Measurements from ENCODE around the gene MX2. TPM values are rescaled to one million over a fixed set of nuclear protein-coding genes. Genes with fewer than 3 reads are reported as not detected.
A peak's percentile ranks its signal among the peaks of the same experiment; 100 is the strongest.

The MX2 gene
- total and polyA plus RNA-seq, 12 donors, result 0.44 to 31.3 (median 4.8) TPM

DNA sequence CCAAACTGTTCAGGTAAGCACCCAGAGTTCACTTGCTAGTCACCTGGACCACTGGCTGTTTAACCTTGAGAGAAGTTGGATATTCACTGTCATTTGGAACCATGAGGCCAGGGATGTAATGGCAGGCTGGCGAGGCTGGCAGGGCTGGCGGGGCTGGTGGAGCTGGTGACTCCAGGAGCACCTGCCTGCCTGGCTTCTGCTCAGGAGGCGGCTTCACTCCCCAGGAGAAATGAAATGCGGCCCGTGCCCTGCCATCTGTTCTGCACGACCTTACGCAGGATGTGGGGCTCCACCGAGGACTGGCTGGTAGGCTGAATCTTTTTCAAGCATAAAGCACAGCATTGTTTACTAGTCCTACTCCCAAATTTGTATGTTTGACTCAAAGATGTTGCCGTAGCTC is 41.5 kb downstream of the MX2 start:
- no peak overlapping the region for H3K4me3 ChIP-seq
- H3K27me3 ChIP-seq, result no peaks in the 10 kb centered on the region
- no peaks in the 10 kb centered on the region for H3K36me3 ChIP-seq (replicated peaks in 1 of 2)
- WGBS, 4 donors, result 85 to 93% (median 91%) methylated on average over 9 of the region's 9 CpGs
- no peaks in the 10 kb centered on the region for H3K4me1 ChIP-seq (replicated peaks in 1 of 2)
- TF ChIP-seq POLR2A (IDR thresholded peaks at IDR 0.05), result no peak
- TF ChIP-seq, protein P1, sequence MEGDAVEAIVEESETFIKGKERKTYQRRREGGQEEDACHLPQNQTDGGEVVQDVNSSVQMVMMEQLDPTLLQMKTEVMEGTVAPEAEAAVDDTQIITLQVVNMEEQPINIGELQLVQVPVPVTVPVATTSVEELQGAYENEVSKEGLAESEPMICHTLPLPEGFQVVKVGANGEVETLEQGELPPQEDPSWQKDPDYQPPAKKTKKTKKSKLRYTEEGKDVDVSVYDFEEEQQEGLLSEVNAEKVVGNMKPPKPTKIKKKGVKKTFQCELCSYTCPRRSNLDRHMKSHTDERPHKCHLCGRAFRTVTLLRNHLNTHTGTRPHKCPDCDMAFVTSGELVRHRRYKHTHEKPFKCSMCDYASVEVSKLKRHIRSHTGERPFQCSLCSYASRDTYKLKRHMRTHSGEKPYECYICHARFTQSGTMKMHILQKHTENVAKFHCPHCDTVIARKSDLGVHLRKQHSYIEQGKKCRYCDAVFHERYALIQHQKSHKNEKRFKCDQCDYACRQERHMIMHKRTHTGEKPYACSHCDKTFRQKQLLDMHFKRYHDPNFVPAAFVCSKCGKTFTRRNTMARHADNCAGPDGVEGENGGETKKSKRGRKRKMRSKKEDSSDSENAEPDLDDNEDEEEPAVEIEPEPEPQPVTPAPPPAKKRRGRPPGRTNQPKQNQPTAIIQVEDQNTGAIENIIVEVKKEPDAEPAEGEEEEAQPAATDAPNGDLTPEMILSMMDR (IDR thresholded peaks at IDR 0.05), result no peak
- DNase-seq, result peak in 1 of 7 donors; percentile 21
- no peak overlapping the region for H3K27ac ChIP-seq
- intact Hi-C loops (cut with DNase I), result no loop called here
- no peaks in the 10 kb centered on the region for H3K9me3 ChIP-seq (replicated peaks in 1 of 3)

DNA sequence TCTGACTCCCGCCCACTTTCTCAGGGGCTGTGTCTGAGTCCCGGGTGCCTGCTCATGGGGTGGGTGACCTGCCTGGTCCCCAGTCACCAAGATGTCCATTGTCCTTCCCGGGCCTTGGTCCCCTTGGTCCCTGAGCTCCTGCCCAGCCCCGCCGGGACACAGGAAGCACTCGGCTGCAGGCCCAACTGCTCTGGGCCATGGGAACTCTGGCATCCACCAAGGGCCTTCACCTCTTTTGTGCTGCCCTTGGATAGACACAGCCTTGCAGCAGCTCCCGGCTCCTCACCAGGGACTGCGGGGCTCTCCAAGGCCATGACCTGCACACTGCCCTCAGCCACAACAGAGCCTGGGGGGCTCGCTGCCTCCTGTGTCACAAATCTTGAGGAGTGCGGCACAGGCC is 42.1 kb downstream of the MX2 start:
- no peaks in the 10 kb centered on the region for H3K9me3 ChIP-seq (replicated peaks in 1 of 3)
- 73 to 91% (median 76%) methylated on average over 6 to 10 of the region's 10 CpGs for WGBS, 4 donors
- no peak overlapping the region for H3K4me3 ChIP-seq
- intact Hi-C loops (cut with DNase I), result no loop called here
- DNase-seq, result peak in 1 of 7 donors; percentile 28
- H3K4me1 ChIP-seq (replicated peaks in 1 of 2), result no peaks in the 10 kb centered on the region
- no peaks in the 10 kb centered on the region for H3K27me3 ChIP-seq
- TF ChIP-seq, protein P1 (IDR thresholded peaks at IDR 0.05), result no peak
- no peak for TF ChIP-seq POLR2A (IDR thresholded peaks at IDR 0.05)
- H3K36me3 ChIP-seq (replicated peaks in 1 of 2), result no peaks in the 10 kb centered on the region
- H3K27ac ChIP-seq, result no peak overlapping the region

DNA sequence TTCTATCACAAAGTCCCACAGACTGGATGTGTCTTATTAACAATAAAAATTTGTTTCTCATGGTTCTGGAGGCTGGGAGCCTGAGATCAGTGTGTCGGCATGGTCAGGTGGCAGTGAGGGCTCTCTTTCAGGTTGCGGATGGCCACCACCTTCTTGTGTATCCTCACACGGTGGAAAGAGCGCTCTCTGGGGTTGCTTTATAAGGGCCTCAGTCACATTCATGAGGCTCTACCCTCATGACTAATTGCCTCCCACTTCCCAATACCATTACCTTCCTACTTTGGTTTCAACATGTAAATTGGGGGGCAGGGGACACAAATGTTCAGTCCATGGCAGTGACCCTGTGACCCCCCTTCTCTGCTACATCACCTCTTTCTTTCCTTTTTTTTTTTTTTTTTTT is 43.5 kb downstream of the MX2 start:
- DNase-seq, result peak in 1 of 7 donors; percentile 17
- H3K4me3 ChIP-seq, result no peak overlapping the region
- H3K27ac ChIP-seq, result no peak overlapping the region
- no peaks in the 10 kb centered on the region for H3K9me3 ChIP-seq (replicated peaks in 1 of 3)
- no peak for TF ChIP-seq POLR2A (IDR thresholded peaks at IDR 0.05)
- TF ChIP-seq, protein P1 (IDR thresholded peaks at IDR 0.05), result no peak
- WGBS, 4 donors, result 85 to 94% (median 92%) methylated on average over 4 of the region's 4 CpGs
- intact Hi-C loops (cut with DNase I), result no loop called here
- no peaks in the 10 kb centered on the region for H3K36me3 ChIP-seq (replicated peaks in 1 of 2)
- no peaks in the 10 kb centered on the region for H3K27me3 ChIP-seq
- H3K4me1 ChIP-seq (replicated peaks in 1 of 2), result no peaks in the 10 kb centered on the region

DNA sequence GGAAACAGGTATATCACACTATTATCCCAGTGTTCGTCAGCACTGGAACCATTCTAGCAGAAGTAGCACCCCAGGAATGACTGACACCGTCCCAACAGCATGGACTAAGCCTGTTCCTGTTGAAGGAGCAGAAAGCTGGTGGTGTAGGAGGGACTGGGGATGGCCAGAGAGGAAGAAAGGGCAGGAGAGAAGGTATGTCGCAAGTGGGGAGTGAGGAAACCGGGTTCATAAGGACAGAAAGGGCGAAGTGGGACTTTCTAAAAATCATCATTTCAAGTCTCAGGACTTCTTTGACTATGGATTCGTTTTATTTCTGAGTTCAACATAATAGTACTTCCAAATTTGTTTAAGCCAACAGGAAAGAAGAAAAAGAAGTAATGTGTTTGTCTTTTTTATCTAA is 44.5 kb downstream of the MX2 start:
- no peaks in the 10 kb centered on the region for H3K27me3 ChIP-seq
- intact Hi-C loops (cut with DNase I), result no loop called here

More for the DNA sequence above, 44.5 kb downstream of the MX2 start:
- WGBS, 4 donors, result 68 to 78% (median 72%) methylated on average over 6 of the region's 6 CpGs
- Histone ChIP-seq H3K36me3 (replicated peaks in 1 of 2) (no peaks in the 10 kb centered on the region), H3K4me1 (replicated peaks in 1 of 2) (no peaks in the 10 kb centered on the region), H3K27ac (no peak overlapping the region), H3K9me3 (replicated peaks in 1 of 3) (no peaks in the 10 kb centered on the region), H3K4me3 (no peak overlapping the region)
- DNase-seq, result peak in 3 of 7 donors; percentile 18 to 50 (median 31)
- TF ChIP-seq, protein P1 (IDR thresholded peaks at IDR 0.05), result no peak
- TF ChIP-seq POLR2A (IDR thresholded peaks at IDR 0.05), result no peak

All from adrenal gland (tissue), 12 donors.